Embryonic facial prominence (tissue), 1 donor: ENCODE results near the gene NRG2.

Experiments used
- DNase-seq: peaks from one replicate; pipeline ENCODE4 v3.0.0-alpha.2; 2016; ENCODE audit errors: extremely low spot score

NRG2 gene

DNA sequence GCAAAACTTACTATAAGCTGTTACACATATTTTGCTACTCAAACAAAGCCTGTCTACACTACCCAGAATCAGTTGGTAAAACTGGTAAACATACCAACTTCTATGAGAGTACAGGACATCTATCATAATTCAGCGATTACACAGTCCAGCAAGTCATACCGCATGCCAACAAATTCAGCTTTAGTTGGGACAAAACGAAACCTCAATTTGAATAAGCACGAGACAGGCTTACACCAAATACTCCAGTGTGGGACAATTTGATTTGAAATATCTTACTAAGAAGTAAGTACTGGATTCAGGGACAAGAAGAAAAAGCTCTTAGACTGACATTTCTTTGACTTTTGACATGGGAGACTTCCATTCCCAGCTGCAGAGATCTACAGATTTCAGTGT lies 2.0 kb downstream of the NRG2 start:
- no peak for DNase-seq

DNA sequence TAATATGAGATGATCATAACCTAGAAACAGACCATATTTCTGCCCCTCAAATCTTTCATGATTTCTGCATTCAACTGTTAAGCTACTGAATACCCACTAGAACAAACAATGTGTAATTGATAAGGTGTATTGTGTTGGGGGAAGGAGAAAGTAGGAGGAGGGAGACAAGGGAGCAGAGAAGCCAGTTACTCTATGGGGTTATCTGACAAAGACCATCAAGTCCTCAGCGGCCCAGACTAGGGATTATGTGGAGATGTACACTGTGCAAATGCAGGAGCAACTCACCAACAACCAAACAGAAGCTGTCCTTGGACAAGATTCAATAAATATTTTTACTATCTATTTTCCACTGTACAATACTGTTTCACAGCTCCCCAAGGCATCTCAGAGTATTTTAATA lies 2.7 kb downstream of the NRG2 start:
- DNase-seq: no peak

DNA sequence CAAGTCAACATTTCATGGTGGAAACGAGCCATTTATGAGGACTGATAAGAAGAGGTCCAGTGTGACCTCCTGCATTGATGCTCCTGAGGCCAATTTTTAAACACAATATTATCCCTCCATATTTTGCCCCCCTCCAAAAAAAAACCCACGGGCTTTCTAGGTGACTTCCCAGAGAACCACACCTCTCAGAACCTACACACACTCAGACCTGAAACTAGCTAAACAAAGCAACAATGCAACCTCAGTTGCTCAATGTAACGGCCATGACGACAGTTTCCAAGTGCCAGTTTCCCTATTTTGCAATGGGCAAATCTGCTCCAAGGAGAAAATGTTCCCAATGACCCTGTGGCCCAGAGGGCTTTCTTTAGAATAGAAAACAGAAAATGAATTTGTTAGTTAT lies 3.5 kb downstream of the NRG2 start:
- DNase-seq: no peak

DNA sequence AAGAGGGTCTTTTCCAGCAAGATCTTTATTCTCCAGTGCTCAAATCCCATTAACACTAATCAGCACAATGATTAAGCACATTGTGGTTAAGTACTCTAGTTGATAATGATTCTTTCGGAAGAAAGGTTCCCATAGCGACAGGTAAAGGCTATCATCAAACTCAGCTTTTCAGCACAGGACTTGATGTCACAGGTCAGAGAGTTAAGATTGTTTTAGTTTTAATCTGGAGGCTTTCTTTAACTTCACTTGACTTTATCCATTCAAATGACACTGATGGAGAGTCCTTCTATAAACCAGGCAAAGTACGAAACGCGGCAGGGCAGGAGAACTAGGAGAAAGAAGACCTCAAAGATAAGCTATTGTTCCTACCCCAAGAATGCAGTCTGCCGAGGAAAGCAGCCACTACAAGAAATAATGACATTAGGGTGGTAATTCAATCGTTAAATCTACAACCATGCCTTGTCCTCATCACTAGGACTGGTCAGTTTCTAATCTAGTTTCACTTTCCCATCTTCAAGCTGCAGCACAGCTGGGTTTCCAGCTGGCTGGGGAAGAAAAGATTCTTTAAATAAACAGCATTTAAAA lies 4.6 kb downstream of the NRG2 start:
- no peak for DNase-seq

DNA sequence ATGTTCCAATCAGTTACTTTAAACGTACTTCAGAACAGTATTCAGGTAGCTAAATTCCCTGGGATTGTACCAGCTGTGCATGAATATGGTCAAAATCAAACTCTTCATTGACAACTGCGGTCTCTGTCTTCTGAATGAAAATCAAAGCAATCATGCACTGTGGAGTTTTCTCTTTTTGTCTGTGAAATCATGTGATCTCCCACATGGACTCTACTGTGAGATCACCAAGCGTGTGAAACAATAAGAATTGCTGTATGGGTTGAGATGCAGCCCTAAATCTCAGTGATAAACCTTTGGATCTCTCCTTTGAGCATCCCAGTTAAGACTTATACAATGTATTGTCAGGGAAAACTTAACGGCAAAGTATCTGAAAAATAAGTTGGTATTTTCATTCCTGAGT lies 6.1 kb downstream of the NRG2 start:
- no peak for DNase-seq

DNA sequence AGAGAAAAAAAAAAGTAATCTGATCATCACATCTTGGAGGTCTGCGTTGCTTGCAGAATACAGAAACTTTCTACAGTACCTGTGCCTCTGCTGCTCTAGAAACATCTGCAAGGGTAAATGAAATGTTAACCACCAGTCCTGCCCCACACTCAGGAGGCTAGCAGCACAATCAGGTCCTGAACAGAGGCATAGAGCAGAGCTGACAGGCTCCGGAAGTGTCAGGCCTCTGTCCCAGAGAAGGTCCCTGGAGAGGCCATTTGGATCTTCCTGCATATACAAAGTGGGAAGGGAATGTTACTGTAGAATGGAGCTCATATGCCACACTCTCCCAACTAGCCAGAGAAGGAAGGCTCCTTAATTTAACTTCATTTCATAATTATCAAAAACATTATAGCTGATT lies 7.2 kb downstream of the NRG2 start:
- no peak for DNase-seq

DNA sequence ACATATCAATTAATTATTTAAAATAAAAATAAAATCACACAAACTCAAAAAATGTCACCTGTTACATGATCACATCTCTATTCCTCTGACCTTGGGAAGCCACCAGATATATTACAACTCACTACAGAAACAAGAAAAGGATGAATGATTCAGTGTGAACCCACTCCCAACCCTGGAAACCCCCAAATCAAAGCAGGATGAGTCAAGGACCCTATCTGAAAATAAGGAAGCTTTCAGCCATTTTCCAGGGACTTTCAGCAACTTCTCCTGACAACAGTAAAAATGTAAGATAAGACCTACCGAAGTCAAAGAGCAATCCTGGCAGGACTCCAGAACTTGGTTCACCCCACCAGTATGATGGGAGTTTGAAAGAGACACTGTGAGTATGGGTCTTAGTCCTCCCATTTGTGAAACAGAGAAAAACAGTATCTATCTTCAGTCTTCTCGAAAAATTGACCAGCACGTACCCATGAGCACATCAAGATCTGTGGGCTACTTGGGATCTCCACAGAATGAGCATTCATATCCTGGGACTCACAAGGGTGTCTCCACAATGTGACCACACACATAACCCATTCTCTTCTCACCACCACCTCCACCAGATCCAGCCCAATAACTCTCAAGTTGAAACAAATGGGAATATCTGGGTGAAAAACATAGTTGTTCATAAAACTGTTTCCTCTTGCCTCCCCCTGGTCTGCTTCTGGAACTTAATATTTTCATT lies 9.9 kb downstream of the NRG2 start:
- no peak for DNase-seq

DNA sequence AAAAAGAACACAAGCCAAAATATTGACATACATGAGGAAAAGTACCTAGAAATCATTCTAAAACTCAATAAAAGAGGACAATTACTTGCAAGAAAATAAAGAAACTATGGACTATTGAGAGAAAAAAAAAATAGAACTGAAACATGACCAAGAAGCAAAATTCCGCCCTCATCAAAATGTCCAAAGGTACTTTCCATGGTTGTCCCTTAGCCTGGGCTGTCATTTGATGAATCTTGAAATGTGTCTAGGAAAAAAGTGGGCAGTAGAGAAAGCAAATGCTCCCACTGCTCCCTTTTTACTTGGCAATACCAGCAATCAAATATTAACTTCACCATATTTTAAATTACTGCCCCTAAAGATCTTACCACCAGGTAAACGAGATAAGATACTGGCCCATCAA lies 10.8 kb downstream of the NRG2 start:
- no peak for DNase-seq

DNA sequence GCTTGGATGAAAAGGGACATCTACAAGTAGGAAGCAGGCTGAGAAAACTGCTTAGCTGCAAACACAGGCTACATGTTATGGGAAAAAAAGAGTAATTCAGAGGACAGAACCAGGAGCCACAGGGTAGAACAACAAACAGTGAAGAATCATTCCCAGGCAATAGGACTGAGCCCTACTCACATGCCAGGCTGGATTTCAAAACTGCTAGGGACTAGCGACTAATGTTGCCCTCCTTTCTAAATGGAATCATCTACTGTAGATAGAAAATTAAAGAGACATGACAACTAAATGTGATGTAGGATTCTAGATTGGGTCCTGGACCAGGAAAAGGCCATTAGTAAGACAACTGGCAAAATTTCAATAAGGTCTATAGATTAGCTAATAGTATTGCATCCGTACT lies 15.3 kb downstream of the NRG2 start:
- no peak for DNase-seq

DNA sequence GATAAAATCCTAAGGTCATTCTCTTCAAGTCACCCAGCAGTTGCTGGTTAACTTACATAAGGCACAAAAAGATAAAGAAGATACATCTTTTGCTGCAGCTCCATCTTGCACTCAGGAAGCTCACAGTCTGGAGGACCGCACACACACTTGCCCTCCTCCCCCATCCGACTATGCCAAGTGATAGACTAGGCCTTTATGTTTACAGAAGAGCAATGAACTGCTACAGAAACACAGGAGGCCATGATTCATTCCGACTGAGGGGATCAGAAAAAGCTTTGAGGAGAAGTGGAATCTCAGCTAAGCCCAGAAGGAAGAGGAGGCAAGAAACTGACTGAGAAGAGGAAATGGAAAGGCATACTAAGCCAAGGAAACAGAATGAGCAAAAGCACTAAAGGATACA lies 17.4 kb downstream of the NRG2 start:
- DNase-seq: no peak

DNA sequence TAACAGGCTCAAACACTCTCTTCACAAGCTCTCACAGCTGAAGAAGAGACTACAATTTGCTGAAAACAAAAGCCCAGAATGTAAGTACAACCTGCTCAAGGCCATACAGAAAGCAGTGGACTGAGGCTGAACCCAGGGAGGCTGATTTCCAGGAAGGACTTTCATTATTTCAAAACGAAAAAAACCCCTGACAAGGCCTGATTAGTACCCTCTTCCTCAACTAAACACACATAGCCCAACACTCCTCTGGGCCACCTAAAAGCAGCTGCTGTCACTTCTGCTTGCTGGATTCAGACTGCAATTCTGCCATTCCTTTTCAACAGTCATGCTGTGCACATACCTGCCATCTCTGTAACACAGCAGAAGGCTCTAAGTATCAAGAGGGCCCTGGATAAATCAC lies 18.2 kb downstream of the NRG2 start:
- no peak for DNase-seq

DNA sequence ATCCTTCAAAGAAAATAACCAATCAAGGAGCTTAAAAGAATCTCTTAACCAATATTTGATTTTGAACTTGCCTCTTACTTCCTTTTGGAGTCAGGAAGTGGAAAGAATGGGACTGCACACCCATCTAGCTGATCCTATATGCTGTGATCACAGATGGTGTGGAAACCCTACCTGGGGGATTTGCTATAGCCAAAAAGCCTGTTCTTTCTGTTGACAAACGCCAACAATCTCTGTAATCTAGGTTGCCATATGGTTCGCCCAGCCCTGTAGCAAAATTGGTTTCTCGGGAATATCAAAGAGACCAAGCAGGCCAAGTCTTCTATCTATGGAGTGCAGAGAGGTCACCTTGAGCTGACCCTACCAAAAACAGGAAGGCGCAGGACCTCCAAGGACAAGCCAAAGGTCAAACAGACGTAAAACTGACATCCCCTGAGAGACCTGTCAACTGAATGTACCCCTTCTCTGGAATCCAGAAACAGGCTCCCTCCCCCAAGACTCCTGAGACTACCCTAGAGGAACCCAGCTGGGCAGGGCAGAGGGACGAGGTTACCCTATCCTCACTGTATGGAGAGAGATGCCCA lies 19.4 kb downstream of the NRG2 start:
- DNase-seq: no peak

DNA sequence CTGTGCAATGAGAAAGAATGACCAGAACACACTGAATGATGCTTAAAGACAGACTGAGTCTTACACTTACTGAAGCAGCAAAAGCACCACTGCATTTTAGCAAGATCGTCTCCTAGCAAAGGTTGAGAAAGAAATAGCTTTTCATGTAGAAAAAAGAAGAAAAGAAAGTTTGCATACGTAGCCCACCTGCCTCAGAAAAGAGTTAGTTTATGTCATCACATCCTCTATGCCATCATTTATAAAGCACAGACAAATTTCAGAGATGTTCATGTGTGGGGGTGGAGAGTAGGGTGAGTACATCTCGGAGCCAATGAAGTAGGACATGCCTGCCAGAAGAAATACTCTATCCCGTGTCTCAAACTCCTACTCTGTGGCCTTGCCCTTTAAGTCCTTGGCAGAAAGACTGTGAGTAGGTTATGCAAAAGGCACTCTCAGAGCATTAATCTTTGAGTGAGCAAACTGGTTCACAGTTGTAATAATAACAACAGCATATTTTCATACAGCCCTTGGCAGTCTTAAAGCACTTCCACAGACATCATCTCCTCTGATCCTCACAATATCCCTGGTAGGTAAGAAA lies 22.4 kb downstream of the NRG2 start:
- no peak for DNase-seq

DNA sequence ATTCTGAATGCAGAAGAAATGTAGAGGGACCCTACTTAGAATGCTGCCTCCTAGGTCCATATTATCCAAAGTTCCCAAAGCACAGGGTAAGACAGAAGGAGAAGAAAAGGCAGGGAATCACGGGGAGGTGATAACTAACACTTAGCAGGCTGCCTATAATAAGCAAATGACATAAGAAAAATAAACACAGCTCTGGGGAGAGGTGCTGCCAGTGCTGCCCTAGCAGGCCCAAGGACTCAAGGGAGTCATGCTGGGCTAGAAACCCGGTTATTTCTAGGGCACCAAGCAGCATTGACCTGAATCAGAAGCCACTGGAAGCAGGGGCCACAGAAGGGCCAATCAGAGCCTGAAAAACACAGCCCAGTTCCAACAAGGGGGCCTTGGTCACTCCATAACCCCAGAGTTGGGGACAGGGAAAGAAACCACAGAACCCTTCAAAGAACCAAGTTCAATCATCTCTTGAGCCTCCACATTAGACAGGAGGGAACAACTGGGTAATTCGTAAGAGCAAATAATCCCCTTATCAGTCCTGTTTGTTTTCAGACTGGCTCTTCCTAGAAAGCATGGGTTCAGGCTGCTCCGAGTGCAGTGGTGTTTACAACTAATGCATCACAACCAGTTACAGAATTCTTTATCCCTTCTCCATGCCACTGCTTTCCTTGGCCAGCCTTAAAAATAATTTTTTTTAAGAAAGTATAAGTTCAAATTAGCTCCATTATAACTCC lies 24.0 kb downstream of the NRG2 start:
- no peak for DNase-seq

DNA sequence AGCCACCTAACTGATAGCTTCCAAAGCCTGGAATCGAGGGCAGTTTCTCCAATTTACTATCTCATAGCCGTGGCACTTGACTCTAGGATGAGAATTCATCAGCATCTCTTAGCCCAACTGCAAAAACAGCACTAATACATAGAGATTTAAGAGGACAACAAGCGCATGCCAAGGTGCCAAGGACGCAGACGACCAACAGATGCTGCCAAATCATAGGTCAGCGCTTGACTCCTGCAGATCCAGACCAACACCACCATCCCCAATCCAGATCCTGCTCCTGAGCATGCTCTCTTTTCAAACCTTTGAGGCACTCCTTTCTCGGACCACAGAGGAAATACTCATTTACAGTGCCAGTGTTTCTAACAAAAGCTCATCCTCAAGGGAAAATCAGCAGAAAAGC lies 24.6 kb downstream of the NRG2 start:
- no peak for DNase-seq

DNA sequence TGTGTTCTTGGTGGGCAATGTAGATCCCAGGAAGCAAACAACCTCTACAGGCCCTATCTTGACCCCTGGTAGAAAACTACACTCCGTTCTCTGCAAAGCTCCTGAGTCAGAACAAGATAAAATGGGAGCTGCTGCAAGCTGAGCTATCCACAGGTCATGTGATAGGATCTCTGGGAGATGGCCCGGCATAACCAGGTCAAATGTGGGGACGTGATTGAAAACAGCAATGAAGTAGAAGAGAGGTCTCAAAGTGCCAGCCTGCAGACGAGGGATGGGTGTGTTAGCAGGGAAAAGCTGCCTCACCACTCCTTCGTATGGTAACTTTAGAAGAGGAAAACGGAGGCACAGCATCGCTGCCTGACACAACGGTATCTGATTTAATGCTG lies 25.0 kb downstream of the NRG2 start:
- DNase-seq: no peak

DNA sequence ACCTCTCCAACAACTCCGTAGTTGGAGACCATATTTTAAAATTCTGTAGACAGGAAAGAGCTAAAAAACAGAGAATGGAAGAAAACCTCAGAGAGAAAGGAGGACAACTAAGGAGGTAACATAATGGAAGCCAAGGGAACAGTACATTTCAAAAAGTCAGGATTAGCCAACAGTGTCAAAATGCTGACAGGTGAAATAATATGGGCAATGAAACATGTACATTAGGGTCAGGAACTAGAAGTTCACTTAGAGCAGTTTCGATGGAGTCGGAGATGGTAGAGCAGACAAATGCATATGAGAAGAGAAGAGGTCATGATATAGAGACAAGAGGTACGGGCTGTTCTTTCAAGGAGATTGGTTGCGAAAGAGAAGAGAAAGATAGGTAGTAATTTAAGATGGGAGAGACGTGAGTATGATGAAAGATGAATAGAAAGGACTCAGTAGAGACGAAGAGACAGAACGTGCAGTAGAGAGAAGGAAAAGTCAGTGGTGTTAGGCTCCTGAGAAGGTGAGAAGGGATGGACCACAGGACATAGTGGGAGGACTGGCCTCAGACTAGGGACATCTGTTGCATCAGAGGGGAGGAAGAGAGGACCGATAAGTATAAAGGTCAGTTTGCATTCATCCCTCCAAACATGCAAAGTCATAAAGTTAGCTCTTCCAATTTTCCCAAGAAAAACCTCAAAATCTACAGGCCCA lies 25.6 kb downstream of the NRG2 start:
- no peak for DNase-seq

DNA sequence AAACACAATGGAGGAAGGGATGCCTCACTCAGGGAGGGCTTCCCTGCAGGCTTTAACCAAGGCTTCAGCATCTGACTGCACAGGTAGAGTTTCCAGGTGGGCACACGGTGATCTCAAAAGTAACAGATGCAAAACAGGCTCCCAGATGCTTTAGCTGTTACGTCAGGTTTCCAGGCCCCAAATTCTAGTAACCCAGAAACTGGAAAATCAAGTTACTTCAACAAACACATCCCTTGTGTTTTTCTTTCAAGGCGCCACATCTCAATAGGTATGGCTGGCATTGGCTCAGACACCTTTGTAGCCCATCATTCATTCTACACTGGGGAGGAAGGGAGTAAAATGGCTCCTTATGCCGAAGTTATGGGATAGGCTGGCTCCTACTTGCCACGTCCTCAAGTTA lies 27.4 kb downstream of the NRG2 start:
- DNase-seq: no peak

DNA sequence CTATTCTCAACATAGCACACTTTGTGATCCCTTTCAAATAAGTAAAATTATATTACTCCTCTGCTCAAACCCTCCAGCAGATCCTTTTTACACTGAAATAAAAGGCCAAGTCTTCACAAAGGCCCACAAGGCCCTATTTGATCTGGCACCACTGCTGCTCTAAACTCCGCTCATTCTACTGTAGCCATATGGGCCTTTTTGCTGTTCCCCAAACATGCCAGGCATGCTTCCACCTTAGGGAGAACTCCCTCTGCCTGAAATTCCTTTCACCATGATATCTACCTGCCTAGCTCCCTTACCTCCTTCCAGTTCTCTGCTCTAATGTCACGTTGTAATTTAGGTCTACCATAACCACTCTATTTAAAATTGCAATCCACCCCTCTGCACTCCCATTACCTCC lies 28.3 kb downstream of the NRG2 start:
- DNase-seq: no peak

DNA sequence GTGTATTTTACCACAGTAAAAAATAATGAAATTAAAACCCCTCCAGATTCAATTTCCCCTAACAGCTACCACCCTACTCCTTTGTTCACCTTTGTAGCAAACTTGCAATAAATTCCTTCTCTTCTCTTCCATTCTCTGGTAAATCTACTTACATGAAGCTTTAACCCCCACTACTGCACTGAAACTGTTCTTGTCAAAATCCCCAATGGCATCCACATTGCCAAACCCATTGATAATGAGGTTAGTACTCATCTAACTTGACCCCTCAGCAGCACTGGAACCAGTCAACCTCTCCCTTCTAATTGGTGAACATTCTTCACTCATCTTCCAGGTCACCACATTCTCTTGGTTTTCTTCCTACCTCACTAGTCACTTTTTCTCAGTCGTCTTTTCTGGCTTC lies 29.6 kb downstream of the NRG2 start:
- no peak for DNase-seq

DNA sequence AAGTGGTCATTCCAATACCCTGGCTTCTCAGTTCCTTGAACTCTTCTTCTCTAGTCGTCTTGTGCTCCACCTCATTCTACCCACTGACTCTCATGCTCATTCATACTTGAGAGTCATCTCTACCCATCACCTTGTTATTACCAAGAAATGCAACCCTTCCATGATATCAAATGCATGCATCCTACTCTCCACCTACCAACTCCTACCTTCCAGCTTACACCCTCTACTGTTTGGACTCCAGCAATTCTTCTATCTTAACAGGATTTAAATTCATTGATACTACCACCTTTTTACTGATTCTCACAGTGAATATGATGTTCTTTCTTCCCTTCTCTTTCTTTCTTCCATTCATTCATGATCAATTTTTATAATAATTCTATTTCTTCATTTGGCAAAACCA lies 30.7 kb downstream of the NRG2 start:
- no peak for DNase-seq

DNA sequence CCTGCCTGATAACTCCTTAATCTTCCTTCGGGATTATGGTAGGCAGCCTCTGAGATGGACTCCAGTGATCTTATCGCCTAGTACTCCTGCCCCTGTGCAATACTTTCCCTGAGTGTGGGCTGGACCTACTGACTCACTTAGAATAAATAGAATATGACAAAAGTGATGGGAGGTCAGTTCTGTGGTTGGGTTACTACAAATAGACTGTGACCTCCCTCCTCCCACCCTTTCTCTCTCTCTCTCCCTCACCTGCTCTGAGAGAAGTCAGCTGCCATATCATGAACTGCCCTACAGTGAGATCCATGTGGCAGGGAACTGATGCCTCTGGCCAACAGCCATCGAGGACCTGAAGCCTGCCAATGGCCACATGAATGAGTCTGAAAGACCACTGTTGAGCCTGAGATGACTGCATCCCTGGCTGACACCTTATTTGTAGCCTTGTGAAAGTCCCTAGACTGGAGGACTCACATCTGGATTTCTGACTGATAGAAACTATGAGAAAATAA lies 31.7 kb downstream of the NRG2 start:
- DNase-seq: no peak
